GM12878 (cell line): ENCODE data around the gene METTL3.

Experiments
- ASH2L ChIP-seq: fragments of 300-600, 200-600 bp; sonication (generic); IDR thresholded peaks from 2 replicates; pipeline ENCODE4 v1.6.1; 2017; ENCODE audit warnings: low read depth, mild to moderate bottlenecking, borderline replicate concordance
- CHD4 ChIP-seq: fragments of 200-600 bp; sonication (generic); IDR thresholded peaks from 2 replicates; pipeline ENCODE4 v1.6.1; 2016; ENCODE audit warnings: mild to moderate bottlenecking
- CTCF ChIP-seq, 3 experiments: IDR thresholded peaks in 2 of 3; conservative IDR thresholded peaks in 1 of 3; 2 replicates each; pipeline ENCODE4 v1.5.1; 2011; ENCODE audit warnings: low read depth in 3 of 3, low read length in 3 of 3, mild to moderate bottlenecking in 3 of 3, control low read depth in 2 of 3, moderate library complexity in 2 of 3, inconsistent platforms in 1 of 3, mixed read lengths in 1 of 3; ENCODE audit not compliant: control insufficient read depth in 2 of 3, insufficient read depth in 1 of 3; ENCODE audit errors: extremely low read depth in 1 of 3
- MEF2A ChIP-seq: IDR thresholded peaks from 2 replicates; pipeline ENCODE4 v1.6.1; 2011; ENCODE audit warnings: low read depth, mild to moderate bottlenecking, low read length, moderate library complexity; ENCODE audit not compliant: insufficient read depth
- MYC ChIP-seq: IDR thresholded peaks from 2 replicates; pipeline ENCODE4 v1.6.1; 2011; ENCODE audit warnings: mild to moderate bottlenecking, low read length, moderate library complexity, inconsistent platforms; ENCODE audit not compliant: insufficient read depth, insufficient replicate concordance, insufficient read length, severe bottlenecking
- POLR2AphosphoS5 ChIP-seq: IDR thresholded peaks from 2 replicates; pipeline ENCODE4 v1.6.1; 2011; ENCODE audit warnings: mild to moderate bottlenecking, low read length, inconsistent platforms
- RAD21 ChIP-seq: IDR thresholded peaks from 2 replicates; pipeline ENCODE4 v1.6.1; 2011; ENCODE audit warnings: mild to moderate bottlenecking, low read depth, low read length, moderate library complexity; ENCODE audit not compliant: insufficient read depth
- RAD51 ChIP-seq: fragments of 450-650 bp; IDR thresholded peaks from 2 replicates; pipeline ENCODE4 v1.6.1; 2016; ENCODE audit warnings: moderate library complexity, mild to moderate bottlenecking, inconsistent platforms
- RB1 ChIP-seq: fragments of 450-650 bp; formaldehyde crosslinking; IDR thresholded peaks from 2 replicates; pipeline ENCODE4 v1.6.1; 2017; ENCODE audit warnings: mild to moderate bottlenecking, borderline replicate concordance
- RCOR1 ChIP-seq: conservative IDR thresholded peaks from 2 replicates; pipeline ENCODE4 v1.6.1; 2012; ENCODE audit warnings: low read depth, low read length, improper control_type of control experiment
- SIN3A ChIP-seq: IDR thresholded peaks from 2 replicates; pipeline ENCODE4 v1.6.1; 2012; ENCODE audit warnings: low read depth, low read length, improper control_type of control experiment
- SMAD1 ChIP-seq: fragments of 450-650 bp; IDR thresholded peaks from 2 replicates; pipeline ENCODE4 v1.6.1; 2018; ENCODE audit warnings: mild to moderate bottlenecking, low read depth; ENCODE audit not compliant: partially characterized antibody
- ZBED1 ChIP-seq: IDR thresholded peaks from 2 replicates; pipeline ENCODE4 v1.6.1; 2016; ENCODE audit warnings: borderline replicate concordance

- no peak for TF ChIP-seq CTCF (IDR thresholded peaks at IDR 0.05 in 2 of 3, conservative IDR thresholded peaks at IDR 0.05 in 1 of 3; ENCODE audit: control insufficient read depth in 2 of 3, extremely low read depth in 1 of 3, insufficient read depth in 1 of 3, low read depth in 3 of 3, low read length in 3 of 3)
- no peak for TF ChIP-seq ZBED1
- TF ChIP-seq RB1 = no peak
- no peak for TF ChIP-seq RAD51
- no peak for TF ChIP-seq CHD4
- no peak for TF ChIP-seq POLR2AphosphoS5
- no peak for TF ChIP-seq RCOR1
- TF ChIP-seq SIN3A = no peak
- TF ChIP-seq RAD21 = no peak
- TF ChIP-seq MEF2A = no peak
- no peak for TF ChIP-seq MYC
- TF ChIP-seq ASH2L = no peak
- TF ChIP-seq SMAD1 = no peak
Measured at GRCh38 chr14:21449899-21450216, 61.3 kb downstream of the METTL3 start.
